ENCODE results near the gene RESF1.

The RESF1 gene

DNA sequence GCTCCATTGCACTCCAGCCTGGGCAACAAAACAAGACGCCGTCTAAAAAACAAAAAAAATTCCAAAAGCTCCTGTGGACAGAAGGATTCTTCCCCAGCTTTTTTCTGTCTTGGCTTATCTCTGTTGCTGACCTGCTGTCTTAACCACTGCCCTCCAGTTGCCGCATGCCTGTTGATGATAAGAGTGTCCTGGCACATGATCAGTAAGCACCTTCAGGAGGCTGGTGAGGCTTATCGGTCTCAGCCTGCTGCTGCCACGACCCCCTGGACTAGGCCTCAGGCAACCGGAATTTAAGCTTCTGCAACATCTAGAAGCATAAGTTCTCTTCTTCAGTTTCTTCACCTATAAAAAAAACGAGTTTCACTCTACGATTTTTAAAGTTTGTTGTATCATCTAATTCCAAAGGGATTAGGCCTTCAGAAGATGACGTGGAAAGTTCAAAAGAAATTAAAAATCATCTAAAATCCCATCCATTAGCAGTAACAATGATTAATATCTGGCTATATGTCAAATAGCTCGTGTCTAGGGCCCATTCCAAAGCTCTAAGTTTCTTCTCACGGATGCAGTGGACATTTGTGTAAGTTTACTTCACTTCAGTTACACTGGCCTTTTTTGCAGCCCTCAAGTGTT, 46.4 kb downstream of the RESF1 start:
- no peak for DNase-seq (ENCODE audit: insufficient read length, low spot score)
- no peak for FAIRE-seq
